GM23338 (cell line): ENCODE results near the gene ZNF609. TPM values are rescaled to one million over a fixed set of nuclear protein-coding genes. Genes with fewer than 3 reads are reported as not detected.

Source experiments
- ATAC-seq: fragments of 200-7000 bp; cut with Tn5 transposase; 3 replicates; pipeline ENCODE4 v1.9.1; 2020
- DNase-seq: peaks from one replicate; pipeline ENCODE4 v3.0.0-alpha.2; 2015; ENCODE audit warnings: low spot score
- H2AFZ ChIP-seq: fragments of 200-600 bp; sonication (generic); 2 replicates; pipeline ENCODE4 v1.8.0; 2016; ENCODE audit warnings: antibody characterized with exemption, mild to moderate bottlenecking, moderate library complexity
- H3F3A ChIP-seq: fragments of 200-600 bp; sonication (generic); replicated peaks from 2 replicates; pipeline ENCODE4 v1.8.0; 2017; ENCODE audit warnings: antibody characterized with exemption, mixed run types, low read depth
- H3K27ac ChIP-seq: fragments of 200-600 bp; sonication (generic); 2 replicates; pipeline ENCODE4 v1.6.1; 2016; ENCODE audit warnings: low read depth
- H3K27me3 ChIP-seq: fragments of 200-600 bp; sonication (generic); 2 replicates; pipeline ENCODE4 v1.8.0; 2016; ENCODE audit warnings: mild to moderate bottlenecking, mixed run types, moderate library complexity; ENCODE audit not compliant: insufficient read depth
- H3K36me3 ChIP-seq: fragments of 200-600 bp; sonication (generic); 2 replicates; pipeline ENCODE4 v1.8.0; 2016; ENCODE audit warnings: mild to moderate bottlenecking; ENCODE audit not compliant: insufficient read depth
- H3K4me1 ChIP-seq: fragments of 200-600 bp; sonication (generic); 2 replicates; pipeline ENCODE4 v1.8.0; 2016; ENCODE audit warnings: mild to moderate bottlenecking, moderate library complexity; ENCODE audit not compliant: insufficient read depth
- H3K4me2 ChIP-seq: fragments of 200-600 bp; sonication (generic); 2 replicates; pipeline ENCODE4 v1.7.1; 2017; ENCODE audit warnings: mixed run types
- H3K4me3 ChIP-seq: fragments of 200-600 bp; sonication (generic); 2 replicates; pipeline ENCODE4 v1.6.1; 2016; ENCODE audit warnings: mixed run types
- H3K79me2 ChIP-seq: fragments of 200-600 bp; sonication (generic); replicated peaks from 2 replicates; pipeline ENCODE4 v1.8.0; 2017; ENCODE audit warnings: mild to moderate bottlenecking; ENCODE audit not compliant: insufficient read depth
- H3K9me2 ChIP-seq: fragments of 200-600 bp; sonication (generic); 2 replicates; pipeline ENCODE4 v1.8.0; 2017; ENCODE audit not compliant: insufficient read depth
- H4K20me1 ChIP-seq: fragments of 200-600 bp; sonication (generic); replicated peaks from 2 replicates; pipeline ENCODE4 v1.8.0; 2017; ENCODE audit warnings: mild to moderate bottlenecking; ENCODE audit not compliant: insufficient read depth
- H3K27ac Mint-ChIP-seq: 2 replicates; pipeline ENCODE4 v1.8.0; 2020; ENCODE audit warnings: inconsistent platforms, mild to moderate bottlenecking, moderate library complexity, mixed read lengths
- H3K27me3 Mint-ChIP-seq: 3 replicates; pipeline ENCODE4 v1.8.0; 2022; ENCODE audit warnings: low read depth, mild to moderate bottlenecking, moderate library complexity, mixed read lengths, inconsistent platforms; ENCODE audit not compliant: insufficient read depth, poor library complexity
- H3K36me3 Mint-ChIP-seq: 3 replicates; pipeline ENCODE4 v1.8.0; 2021; ENCODE audit warnings: low read depth, mild to moderate bottlenecking, inconsistent platforms, moderate library complexity, mixed read lengths
- H3K4me1 Mint-ChIP-seq: 3 replicates; pipeline ENCODE4 v1.8.0; 2020; ENCODE audit warnings: mild to moderate bottlenecking, inconsistent platforms, mixed read lengths
- H3K4me3 Mint-ChIP-seq: 3 replicates; pipeline ENCODE4 v1.8.0; 2021; ENCODE audit warnings: moderate library complexity, mild to moderate bottlenecking, inconsistent platforms, mixed read lengths
- H3K9me3 Mint-ChIP-seq: 3 replicates; pipeline ENCODE4 v1.8.0; 2020; ENCODE audit warnings: moderate library complexity, mild to moderate bottlenecking, inconsistent platforms, mixed read lengths
- CREB1 ChIP-seq: fragments of 250-450 bp; sonication (Bioruptor Pico); IDR thresholded peaks from 2 replicates; pipeline ENCODE4 v1.5.0; 2020; ENCODE audit warnings: low read depth, mild to moderate bottlenecking, moderate library complexity
- EZH2 ChIP-seq: fragments of 200-600 bp; sonication (generic); IDR thresholded peaks from one replicate; pipeline ENCODE4 v1.8.0; 2017; ENCODE audit warnings: antibody characterized with exemption, mild to moderate bottlenecking, low read depth; ENCODE audit not compliant: unreplicated experiment
- EZH2phosphoT487 ChIP-seq: fragments of 200-600 bp; sonication (generic); IDR thresholded peaks from one replicate; pipeline ENCODE4 v1.8.1; 2018; ENCODE audit warnings: antibody characterized with exemption; ENCODE audit not compliant: unreplicated experiment
- JUNB ChIP-seq: IDR thresholded peaks from one replicate; pipeline ENCODE4 v1.6.1; 2016; ENCODE audit warnings: antibody characterized with exemption; ENCODE audit not compliant: unreplicated experiment
- NANOG ChIP-seq: IDR thresholded peaks from 2 replicates; pipeline ENCODE4 v1.6.1; 2016; ENCODE audit warnings: antibody characterized with exemption, borderline replicate concordance
- POLR2AphosphoS5 ChIP-seq: IDR thresholded peaks from 2 replicates; pipeline ENCODE4 v1.6.1; 2016; ENCODE audit warnings: antibody characterized with exemption, low read depth
- STAT1 ChIP-seq: IDR thresholded peaks from one replicate; pipeline ENCODE4 v1.6.1; 2016; ENCODE audit warnings: antibody characterized with exemption; ENCODE audit not compliant: unreplicated experiment
- ZNF114 ChIP-seq: fragments of 250-450 bp; sonication (Bioruptor Pico); IDR thresholded peaks from 2 replicates; pipeline ENCODE4 v1.5.0; 2020; ENCODE audit warnings: mild to moderate bottlenecking, moderate library complexity
- ZNF331 ChIP-seq: fragments of 250-450 bp; sonication (Bioruptor Pico); IDR thresholded peaks from 2 replicates; pipeline ENCODE4 v1.5.0; 2020; ENCODE audit warnings: low read depth, mild to moderate bottlenecking, moderate library complexity
- polyA plus RNA-seq: library from polyadenylated mRNA; unstranded; fragments of >200 nt; fragmentation: Nextera tagmentation; extraction: Ambion mirVana; gene quantifications from 2 replicates; pipeline ENCODE4 v1.2.1, GENCODE V29; 2016
- total RNA-seq: library from RNA; depleted of rRNA; stranded (reverse); fragments of >200 nt; shearing (Covaris generic); gene quantifications from 2 replicates; pipeline ENCODE4 v1.2.3, GENCODE V29; 2014
- TF ChIP-seq, protein P1 (sequence below): IDR thresholded peaks from 2 replicates; pipeline ENCODE4 v1.6.1; 2016; ENCODE audit warnings: antibody characterized with exemption
- TF ChIP-seq, protein P2 (sequence below): IDR thresholded peaks from one replicate; pipeline ENCODE4 v1.6.1; 2018; ENCODE audit warnings: antibody characterized with exemption; ENCODE audit not compliant: unreplicated experiment
- TF ChIP-seq, protein P3 (sequence below): fragments of 250-450 bp; sonication (Bioruptor Pico); IDR thresholded peaks from 2 replicates; pipeline ENCODE4 v1.5.0; 2020; ENCODE audit warnings: mild to moderate bottlenecking, moderate library complexity
- TF ChIP-seq, protein P4 (sequence below), 2 experiments: fragments of 200-600 bp in 1 of 2; sonication (generic) in 1 of 2; conservative IDR thresholded peaks; 2 replicates each; pipeline versions ENCODE4 v1.5.1 to v1.6.1; 2016 to 2017; ENCODE audit warnings: antibody characterized with exemption in 2 of 2, low read depth in 2 of 2, mild to moderate bottlenecking in 2 of 2, moderate library complexity in 1 of 2

The ZNF609 gene
- total and polyA plus RNA-seq, 2 experiments from 2014 or later, result 26.4 to 40.2 TPM

DNA sequence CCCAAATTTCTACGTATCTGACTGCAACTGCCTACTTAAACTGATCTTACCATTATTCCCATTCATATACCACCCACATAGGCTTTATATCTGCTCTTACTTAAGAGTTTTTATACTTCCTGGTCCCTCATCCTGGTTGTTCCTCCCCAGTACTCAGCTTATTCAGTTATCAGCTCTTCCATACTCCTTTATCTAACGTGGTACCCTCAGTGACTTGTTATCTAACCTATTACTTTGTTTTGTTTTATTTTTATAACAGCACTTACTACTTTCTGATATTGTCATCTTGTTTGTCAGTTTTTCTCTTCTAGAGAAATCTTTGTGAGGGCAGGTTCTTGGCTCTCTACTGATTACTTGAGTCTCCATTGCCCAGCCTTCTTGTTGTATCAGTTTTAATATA, 100.6 kb downstream of the ZNF609 start:
- no peak for ATAC-seq
- no peaks in the 10 kb centered on the region; the same call in 2 of the 3 replicates for H3K9me3 Mint-ChIP-seq
- TF ChIP-seq JUNB (no peak), POLR2AphosphoS5 (no peak), ZNF331 (CRISPR knock-in tag) (no peak), CREB1 (no peak), EZH2phosphoT487 (no peak), EZH2 (no peak), ZNF114 (no peak), STAT1 (no peak), NANOG (no peak)
- TF ChIP-seq, protein P1, sequence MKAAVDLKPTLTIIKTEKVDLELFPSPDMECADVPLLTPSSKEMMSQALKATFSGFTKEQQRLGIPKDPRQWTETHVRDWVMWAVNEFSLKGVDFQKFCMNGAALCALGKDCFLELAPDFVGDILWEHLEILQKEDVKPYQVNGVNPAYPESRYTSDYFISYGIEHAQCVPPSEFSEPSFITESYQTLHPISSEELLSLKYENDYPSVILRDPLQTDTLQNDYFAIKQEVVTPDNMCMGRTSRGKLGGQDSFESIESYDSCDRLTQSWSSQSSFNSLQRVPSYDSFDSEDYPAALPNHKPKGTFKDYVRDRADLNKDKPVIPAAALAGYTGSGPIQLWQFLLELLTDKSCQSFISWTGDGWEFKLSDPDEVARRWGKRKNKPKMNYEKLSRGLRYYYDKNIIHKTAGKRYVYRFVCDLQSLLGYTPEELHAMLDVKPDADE, result no peak
- TF ChIP-seq, protein P2, sequence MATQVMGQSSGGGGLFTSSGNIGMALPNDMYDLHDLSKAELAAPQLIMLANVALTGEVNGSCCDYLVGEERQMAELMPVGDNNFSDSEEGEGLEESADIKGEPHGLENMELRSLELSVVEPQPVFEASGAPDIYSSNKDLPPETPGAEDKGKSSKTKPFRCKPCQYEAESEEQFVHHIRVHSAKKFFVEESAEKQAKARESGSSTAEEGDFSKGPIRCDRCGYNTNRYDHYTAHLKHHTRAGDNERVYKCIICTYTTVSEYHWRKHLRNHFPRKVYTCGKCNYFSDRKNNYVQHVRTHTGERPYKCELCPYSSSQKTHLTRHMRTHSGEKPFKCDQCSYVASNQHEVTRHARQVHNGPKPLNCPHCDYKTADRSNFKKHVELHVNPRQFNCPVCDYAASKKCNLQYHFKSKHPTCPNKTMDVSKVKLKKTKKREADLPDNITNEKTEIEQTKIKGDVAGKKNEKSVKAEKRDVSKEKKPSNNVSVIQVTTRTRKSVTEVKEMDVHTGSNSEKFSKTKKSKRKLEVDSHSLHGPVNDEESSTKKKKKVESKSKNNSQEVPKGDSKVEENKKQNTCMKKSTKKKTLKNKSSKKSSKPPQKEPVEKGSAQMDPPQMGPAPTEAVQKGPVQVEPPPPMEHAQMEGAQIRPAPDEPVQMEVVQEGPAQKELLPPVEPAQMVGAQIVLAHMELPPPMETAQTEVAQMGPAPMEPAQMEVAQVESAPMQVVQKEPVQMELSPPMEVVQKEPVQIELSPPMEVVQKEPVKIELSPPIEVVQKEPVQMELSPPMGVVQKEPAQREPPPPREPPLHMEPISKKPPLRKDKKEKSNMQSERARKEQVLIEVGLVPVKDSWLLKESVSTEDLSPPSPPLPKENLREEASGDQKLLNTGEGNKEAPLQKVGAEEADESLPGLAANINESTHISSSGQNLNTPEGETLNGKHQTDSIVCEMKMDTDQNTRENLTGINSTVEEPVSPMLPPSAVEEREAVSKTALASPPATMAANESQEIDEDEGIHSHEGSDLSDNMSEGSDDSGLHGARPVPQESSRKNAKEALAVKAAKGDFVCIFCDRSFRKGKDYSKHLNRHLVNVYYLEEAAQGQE, result no peak
- TF ChIP-seq, protein P3, sequence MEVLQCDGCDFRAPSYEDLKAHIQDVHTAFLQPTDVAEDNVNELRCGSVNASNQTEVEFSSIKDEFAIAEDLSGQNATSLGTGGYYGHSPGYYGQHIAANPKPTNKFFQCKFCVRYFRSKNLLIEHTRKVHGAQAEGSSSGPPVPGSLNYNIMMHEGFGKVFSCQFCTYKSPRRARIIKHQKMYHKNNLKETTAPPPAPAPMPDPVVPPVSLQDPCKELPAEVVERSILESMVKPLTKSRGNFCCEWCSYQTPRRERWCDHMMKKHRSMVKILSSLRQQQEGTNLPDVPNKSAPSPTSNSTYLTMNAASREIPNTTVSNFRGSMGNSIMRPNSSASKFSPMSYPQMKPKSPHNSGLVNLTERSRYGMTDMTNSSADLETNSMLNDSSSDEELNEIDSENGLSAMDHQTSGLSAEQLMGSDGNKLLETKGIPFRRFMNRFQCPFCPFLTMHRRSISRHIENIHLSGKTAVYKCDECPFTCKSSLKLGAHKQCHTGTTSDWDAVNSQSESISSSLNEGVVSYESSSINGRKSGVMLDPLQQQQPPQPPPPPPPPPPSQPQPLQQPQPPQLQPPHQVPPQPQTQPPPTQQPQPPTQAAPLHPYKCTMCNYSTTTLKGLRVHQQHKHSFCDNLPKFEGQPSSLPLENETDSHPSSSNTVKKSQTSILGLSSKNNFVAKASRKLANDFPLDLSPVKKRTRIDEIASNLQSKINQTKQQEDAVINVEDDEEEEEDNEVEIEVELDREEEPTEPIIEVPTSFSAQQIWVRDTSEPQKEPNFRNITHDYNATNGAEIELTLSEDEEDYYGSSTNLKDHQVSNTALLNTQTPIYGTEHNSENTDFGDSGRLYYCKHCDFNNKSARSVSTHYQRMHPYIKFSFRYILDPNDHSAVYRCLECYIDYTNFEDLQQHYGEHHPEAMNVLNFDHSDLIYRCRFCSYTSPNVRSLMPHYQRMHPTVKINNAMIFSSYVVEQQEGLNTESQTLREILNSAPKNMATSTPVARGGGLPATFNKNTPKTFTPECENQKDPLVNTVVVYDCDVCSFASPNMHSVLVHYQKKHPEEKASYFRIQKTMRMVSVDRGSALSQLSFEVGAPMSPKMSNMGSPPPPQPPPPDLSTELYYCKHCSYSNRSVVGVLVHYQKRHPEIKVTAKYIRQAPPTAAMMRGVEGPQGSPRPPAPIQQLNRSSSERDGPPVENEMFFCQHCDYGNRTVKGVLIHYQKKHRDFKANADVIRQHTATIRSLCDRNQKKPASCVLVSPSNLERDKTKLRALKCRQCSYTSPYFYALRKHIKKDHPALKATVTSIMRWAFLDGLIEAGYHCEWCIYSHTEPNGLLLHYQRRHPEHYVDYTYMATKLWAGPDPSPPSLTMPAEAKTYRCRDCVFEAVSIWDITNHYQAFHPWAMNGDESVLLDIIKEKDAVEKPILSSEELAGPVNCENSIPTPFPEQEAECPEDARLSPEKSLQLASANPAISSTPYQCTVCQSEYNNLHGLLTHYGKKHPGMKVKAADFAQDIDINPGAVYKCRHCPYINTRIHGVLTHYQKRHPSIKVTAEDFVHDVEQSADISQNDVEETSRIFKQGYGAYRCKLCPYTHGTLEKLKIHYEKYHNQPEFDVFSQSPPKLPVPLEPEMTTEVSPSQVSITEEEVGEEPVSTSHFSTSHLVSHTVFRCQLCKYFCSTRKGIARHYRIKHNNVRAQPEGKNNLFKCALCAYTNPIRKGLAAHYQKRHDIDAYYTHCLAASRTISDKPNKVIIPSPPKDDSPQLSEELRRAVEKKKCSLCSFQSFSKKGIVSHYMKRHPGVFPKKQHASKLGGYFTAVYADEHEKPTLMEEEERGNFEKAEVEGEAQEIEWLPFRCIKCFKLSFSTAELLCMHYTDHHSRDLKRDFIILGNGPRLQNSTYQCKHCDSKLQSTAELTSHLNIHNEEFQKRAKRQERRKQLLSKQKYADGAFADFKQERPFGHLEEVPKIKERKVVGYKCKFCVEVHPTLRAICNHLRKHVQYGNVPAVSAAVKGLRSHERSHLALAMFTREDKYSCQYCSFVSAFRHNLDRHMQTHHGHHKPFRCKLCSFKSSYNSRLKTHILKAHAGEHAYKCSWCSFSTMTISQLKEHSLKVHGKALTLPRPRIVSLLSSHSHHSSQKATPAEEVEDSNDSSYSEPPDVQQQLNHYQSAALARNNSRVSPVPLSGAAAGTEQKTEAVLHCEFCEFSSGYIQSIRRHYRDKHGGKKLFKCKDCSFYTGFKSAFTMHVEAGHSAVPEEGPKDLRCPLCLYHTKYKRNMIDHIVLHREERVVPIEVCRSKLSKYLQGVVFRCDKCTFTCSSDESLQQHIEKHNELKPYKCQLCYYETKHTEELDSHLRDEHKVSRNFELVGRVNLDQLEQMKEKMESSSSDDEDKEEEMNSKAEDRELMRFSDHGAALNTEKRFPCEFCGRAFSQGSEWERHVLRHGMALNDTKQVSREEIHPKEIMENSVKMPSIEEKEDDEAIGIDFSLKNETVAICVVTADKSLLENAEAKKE, result no peak
- TF ChIP-seq, protein P4, sequence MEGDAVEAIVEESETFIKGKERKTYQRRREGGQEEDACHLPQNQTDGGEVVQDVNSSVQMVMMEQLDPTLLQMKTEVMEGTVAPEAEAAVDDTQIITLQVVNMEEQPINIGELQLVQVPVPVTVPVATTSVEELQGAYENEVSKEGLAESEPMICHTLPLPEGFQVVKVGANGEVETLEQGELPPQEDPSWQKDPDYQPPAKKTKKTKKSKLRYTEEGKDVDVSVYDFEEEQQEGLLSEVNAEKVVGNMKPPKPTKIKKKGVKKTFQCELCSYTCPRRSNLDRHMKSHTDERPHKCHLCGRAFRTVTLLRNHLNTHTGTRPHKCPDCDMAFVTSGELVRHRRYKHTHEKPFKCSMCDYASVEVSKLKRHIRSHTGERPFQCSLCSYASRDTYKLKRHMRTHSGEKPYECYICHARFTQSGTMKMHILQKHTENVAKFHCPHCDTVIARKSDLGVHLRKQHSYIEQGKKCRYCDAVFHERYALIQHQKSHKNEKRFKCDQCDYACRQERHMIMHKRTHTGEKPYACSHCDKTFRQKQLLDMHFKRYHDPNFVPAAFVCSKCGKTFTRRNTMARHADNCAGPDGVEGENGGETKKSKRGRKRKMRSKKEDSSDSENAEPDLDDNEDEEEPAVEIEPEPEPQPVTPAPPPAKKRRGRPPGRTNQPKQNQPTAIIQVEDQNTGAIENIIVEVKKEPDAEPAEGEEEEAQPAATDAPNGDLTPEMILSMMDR (conservative IDR thresholded peaks at IDR 0.05; ENCODE audit: low read depth in 2 of 2), result no peak
- H3K4me3 ChIP-seq, result no peak overlapping the region
- no peaks in the 10 kb centered on the region for H3K36me3 ChIP-seq
- H3K79me2 ChIP-seq, result peaks cover 95% of the 10 kb centered on the region
- H3K4me2 ChIP-seq, result no peak overlapping the region
- H3K27me3 ChIP-seq, result no peaks in the 10 kb centered on the region
- H3K27me3 Mint-ChIP-seq, result no peaks in the 10 kb centered on the region
- peaks cover 8% of the 10 kb centered on the region for H3K36me3 Mint-ChIP-seq
- H3K27ac Mint-ChIP-seq, result no peak overlapping the region; the same call in 1 of the 2 replicates
- peaks cover 19% of the 10 kb centered on the region for H3K4me1 Mint-ChIP-seq
- no peak overlapping the region for H3K27ac ChIP-seq
- peaks cover 12% of the 10 kb centered on the region; the same call in 1 of the 2 replicates for H3K4me1 ChIP-seq
- DNase-seq, result no peak
- H3K4me3 Mint-ChIP-seq, result no peak overlapping the region
- H3K9me2 ChIP-seq, result no peaks in the 10 kb centered on the region
- no peaks in the 10 kb centered on the region for H3F3A ChIP-seq
- H4K20me1 ChIP-seq, result peaks cover 28% of the 10 kb centered on the region
- no peak overlapping the region for H2AFZ ChIP-seq
